Kidney glomerular epithelial cell (primary cell): ENCODE results near the gene C9orf85.
"Not testable (repeated sequence)": the region's sequence is repeated elsewhere in the genome, so short reads cannot be mapped to it uniquely, and the experiment has no call there.

Source experiments
- DNase-seq: peaks from one replicate; lab custom pipeline; 2025; lab: John Stamatoyannopoulos, UW

C9orf85 gene

DNA sequence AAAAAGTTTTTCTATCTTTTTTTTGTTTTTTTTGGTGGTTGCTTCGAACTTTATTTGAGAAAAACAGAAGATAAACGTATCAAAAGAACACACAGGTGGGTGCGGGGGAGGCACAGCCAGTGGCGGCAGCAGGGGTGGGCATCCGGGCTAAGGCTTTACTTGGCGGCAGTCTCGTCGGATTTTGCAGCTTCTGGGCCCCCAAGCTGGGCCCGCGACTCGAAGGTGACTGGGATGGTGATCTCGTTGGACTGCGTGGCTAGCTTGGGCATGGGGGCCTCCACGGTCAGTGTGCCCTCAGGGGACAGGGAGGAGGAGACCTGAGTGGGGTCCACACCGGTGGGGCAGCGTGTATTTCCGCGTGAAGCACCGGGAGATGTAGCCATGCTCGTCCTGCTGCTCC, 96.3 kb downstream of the C9orf85 start:
- not testable (repeated sequence) for DNase-seq

DNA sequence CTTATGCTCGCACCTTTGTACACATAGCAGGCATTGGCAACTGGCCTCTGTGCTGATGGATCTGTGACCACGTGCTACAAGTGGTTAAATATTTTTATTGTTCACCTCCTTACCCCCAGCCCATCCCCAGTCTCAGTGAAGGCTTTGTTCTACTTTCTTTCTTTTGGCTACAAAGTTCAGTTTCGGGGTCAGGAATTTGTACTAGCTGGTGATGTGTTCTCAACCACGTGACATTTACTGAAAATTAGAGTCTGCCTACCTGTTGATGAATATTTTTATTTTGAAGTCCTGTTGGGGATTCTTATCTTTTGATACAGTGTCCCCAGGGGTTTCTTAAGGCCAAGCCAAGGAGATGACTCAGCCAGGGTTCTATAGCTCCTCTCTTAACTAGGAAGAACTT, 101.2 kb downstream of the C9orf85 start:
- DNase-seq: no peak

DNA sequence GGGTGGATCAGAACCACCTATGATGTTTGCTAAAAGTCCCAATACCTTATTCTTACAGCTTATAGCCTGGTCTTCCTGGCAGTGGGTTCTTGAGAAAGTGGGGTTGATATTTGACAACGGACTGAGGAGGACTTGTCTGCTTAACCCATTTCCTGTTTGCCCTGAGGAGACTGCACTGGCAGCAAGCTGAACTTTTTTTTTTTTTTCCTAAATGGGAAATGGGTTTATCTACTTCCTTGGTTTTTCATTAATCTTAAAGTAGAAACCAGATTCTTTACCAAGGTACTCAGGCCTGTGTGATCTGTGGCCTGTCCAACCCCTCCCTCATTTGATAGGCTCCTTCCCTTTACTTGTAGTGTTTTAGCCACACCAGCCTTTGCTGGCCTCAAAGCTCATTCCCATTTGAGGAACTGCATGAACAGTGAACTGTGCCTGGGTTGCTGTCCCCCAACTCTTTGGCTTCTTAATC, 101.9 kb downstream of the C9orf85 start:
- peak; percentile 34 for DNase-seq

DNA sequence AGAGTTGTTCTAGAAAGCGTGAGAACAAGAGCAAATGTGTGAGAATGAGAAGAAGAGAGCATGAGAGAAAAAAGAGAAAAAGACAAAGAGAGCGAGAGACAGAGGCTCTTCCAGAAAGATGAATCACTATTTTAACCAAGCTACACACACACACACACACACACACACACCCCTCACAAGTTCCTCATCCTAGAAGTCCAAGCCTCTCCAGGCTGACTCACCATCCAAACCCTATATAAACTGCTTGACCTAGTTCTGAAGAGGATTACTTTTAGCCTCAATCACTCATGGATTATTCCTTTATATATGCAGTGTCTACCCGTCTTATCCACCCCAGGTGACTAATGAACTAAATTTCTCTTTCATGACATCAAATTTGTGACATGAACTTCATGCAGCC, 111.4 kb downstream of the C9orf85 start:
- DNase-seq: peak; percentile 56
